HG02571 (cell line): ENCODE data around the gene RAD51B.

Experiments used
- ATAC-seq: cut with Tn5 transposase; IDR thresholded peaks from one replicate; pipeline ENCODE4 v1.9.1; 2021; ENCODE audit warnings: mild to moderate bottlenecking, moderate library complexity; ENCODE audit not compliant: unreplicated experiment

Gene RAD51B

DNA sequence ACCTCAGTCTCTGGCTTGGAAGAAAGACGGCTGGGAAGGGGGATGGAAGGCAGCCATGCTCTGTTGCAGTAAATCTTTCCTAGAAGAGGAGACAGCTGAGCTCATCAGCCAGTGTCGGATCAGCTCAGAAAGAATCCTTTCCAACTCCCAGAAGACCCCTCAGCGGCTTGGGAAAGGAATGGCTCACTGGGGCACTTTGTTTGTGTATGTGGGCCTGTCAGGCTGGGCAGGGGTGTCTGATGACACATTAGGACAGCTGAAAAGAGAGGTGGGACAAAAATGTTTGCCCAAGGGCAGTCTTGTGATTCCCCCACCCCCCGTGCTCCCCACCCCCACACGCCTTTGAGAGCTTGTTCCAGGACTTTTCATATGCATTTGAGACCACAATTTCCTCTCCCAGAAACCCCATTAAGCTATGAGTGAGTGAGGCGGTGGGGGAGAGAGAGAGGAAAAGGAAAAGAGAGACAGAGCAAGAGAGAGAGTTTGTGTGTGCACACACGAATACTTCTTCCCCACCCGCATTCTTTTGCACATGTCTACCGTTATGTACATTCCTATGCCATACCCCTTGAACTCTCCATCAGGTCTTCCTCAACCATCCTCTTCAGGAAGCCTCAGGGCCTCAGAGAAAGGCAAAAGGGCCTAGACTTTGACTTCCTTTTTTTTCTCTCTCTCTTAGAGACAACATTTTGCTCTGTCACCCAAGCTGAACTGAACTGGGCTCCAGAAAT, 774.4 kb downstream of the RAD51B start:
- ATAC-seq = no peak

DNA sequence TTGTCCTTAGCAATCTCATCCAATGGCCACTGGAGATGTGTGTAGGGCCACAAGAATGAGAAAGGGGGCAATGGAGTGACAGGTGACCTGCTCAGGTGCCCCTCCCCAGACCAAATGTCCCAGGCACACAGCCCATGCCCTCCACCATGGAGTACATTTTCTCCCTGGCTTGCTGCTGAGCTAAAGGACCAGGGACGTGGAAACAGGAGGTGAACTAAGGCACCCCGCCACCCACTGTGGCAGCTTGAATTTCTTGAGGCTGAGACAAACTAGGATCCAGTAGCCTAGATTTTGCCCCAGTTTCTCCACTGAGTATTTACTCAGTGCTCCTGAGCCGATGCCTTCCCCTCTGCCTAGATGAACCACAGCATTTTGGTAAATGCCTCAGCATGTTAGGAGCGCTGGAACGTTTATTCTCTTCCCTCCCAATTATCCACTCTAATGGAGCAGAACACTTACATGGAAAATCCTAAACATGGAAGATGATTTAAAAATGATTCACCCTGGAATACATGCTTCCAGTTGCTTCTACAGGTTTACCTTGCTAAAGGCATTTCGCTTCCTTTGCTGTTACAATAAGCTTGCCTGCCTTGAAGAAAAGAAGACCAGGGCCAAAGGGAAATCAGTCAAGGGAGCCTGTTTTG, 775.3 kb downstream of the RAD51B start:
- ATAC-seq = no peak

DNA sequence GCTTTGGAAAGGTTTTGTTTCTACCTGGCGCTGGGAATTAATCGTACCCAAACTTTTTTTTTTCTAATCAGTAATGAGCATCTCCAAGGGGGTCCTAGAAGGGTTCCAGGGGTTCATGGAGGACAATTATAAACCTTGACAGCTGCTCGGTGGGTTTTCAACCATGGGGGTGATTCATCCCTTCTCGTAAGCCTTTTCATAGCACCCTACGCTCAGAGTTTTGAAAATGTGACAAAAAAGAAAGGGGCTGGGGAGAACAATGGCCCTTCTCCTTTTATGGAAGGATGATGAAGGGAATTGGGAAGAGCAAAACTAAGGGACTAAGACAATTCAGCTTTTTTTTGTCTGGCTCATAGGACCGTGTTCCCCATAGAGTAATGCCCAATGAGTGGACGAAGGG, 776.6 kb downstream of the RAD51B start:
- no peak for ATAC-seq

DNA sequence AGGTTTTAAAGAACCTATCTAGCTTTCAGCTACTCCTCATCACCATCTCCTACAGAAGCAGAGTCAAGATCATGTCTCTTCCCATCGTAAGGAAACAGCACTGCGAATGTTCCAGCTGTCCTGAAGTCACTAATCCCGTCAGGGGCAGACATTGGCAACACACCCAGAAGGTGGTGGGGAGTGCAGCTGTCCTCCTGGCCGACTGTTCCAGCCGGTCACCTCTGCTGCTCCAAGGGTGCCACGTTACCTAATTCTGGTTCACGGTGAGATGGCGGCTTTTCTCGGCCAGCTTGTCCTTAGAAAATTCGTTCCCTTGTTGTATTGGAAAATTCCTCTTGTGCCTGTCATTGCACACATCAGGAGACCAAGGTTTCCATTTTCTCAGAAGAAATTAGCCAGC, 777.1 kb downstream of the RAD51B start:
- ATAC-seq = no peak

DNA sequence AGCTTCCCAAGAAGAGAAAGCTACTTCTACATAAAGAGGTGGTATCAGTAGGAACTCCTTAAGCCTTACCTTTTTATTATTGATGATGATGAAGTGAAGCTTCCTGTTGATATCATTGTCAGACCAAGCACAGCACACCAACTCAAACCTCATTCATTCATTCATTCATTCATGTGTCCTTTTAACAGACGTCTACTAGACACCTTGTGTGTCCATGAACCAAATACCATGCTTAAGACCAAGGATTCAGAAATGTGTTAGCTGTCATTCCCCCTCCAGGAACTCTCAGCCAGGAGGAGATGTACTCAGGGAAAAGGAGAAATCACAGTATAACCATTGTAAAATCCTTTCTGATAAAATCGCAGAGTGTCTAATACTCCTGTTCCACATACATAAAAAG, 778.5 kb downstream of the RAD51B start:
- no peak for ATAC-seq

DNA sequence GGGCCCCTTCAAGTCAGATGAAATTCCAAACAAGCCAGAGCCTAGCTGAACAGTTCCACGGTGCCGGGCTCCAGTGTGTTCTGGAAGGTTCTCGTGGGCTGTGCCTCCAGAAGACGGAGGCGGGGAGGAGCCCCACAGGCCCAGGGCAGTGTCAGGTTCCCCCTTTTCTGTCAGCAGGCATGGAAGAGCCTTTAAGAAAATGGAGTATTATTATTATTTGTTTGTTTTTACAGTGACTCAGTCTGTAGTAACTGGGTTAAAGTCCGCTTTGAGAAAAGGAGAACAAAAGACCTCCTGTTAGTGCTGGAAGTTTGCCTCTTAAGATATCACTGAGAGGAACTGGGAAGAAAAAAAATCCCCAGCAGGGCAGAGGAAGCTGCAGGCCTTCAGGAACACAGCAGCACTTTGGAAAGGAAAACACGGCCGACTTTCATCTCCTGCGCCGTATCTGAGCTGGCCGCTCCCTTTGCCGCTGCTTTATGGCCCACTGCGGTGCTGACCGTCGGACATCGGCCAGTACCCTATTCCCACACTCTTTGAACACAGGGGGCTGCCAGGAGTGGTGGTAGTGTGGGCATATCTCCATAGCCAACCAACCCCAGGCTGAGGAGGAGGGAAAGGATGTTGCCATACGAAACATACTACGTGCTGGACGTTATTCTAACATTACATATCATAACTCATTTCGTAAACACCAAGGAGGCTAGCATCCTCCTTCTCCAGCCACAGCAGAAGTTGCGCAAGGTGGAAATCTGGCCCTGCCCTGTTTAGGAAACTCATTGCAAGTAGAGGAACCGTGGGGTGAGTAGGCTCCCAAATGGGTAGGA, 779.3 kb downstream of the RAD51B start:
- no peak for ATAC-seq

DNA sequence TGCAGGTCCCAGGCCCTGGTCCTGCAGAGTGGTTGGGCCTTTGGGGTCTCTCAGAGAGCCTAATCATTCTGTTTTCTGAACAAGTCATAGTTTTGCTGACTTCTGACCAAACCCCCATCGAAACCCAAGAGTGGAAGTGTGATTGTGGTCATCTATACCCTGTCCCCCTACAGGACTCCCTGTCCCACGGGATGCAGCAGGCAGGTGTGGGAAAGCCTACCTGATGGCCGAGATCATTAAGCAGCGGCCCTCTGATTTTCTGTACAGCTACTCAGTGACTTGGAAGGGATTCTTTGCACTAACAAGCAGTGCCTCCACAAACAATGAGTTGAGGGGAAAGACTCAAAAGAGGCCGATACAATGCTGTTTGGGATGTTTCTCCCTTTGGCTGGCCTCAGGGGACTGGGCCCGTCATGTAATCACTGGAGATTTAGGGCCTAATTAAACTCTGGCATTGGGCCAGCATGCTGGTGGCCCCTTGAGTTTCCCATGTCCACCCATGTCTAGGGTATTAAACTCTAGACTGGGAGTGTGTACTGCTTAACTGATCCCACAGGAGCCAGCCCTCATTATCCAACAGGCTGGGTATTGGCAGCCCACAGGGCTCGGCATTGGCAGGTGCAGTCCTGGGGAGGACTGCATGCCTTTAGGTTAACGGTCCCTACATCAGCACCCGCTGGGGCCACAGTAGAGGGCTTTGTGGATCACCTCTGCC, 780.5 kb downstream of the RAD51B start:
- no peak for ATAC-seq

DNA sequence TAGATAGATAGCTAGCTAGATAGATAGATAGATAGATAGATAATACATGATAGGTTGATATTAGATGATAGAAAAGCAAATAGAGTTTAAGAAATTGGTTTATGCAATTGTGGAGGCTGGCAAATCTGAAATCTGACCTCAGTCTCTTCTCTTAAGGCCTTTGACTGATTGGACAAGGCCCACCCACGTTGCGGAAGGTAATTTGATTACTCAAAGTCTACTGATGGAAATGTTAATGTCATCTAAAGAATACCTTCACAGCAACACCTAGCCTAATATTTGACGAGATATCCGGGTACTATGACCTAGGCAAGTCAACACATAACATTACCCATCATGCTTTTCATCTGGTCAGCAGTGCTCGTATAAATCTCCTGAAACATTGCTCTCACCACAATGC, 782.9 kb downstream of the RAD51B start:
- ATAC-seq = no peak

DNA sequence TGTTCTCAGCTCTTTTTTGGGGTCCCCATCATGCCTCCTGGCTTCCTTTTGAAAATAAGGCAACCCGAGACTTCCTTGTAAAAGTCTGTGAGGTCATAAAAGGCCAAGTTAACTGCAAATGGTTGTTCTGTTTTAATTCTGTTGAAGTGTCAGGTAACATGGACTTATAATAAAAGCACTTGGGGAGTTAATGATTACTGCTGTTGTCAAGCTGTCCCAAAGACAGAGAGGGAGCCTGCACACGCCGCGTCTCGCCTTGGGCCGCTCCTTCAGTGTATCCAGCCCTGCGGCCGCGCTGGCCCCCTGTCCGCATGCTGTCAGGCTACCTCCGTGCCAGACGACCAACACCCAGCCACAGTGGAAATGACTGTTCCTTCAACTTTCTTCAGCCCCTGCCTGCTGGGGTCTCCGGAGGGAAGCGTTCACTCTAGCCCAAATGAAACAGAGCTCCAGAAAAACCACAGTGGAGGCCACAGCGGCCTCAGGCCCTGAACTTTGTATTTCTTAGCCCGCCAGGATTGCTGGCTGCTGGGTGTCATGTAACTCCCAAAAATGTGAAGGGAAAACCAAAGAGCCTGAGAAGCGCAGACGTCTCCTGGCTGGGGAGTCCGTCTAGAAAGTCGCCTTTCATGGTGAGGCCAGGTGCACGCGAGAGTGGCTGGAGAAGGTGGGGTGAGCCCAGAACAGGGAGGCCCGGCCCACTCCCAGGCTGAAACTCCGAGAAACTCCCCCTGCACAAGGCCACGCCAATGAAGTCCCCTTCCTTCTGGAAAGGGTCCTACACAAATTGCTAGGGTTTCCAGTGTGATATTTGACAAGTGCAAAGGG, 784.2 kb downstream of the RAD51B start:
- no peak for ATAC-seq

DNA sequence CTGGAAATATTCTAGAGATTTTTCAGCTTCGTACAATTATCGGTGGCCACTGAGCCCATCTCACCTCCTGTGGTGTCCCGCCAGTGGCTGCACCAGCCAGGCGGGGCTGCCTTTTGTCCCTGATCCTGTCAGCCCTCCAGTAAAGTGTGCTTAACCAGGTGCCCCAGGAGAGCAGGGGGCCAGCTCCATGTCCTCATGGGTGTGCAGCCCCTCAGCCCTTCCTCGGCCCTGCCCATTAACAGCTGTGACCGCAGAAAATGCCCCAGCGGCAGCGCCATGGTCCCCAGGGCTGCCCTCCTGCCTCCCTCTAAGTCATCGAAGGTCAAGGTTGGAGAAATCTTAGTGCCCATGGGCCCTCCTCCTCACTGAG, 784.8 kb downstream of the RAD51B start:
- ATAC-seq = no peak

DNA sequence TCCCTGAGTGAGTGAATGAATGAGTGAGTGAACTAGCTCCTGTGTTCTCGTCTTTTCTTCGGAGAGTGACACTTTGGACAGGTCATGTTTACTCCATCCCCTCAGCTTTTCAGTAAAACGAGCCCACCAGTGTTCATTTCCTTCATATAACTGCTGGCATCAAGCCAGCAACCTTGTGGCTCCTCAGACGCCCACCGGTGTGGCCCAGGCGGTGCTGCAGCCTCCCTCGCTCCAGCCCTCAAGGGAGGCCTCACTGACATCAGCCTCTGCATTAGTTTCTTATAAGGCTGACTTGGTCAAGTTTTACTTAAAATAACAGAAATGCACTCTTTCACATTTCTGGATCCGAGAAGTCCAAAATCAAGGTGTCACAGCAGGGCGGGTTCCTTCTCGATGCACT, 785.2 kb downstream of the RAD51B start:
- ATAC-seq = no peak

DNA sequence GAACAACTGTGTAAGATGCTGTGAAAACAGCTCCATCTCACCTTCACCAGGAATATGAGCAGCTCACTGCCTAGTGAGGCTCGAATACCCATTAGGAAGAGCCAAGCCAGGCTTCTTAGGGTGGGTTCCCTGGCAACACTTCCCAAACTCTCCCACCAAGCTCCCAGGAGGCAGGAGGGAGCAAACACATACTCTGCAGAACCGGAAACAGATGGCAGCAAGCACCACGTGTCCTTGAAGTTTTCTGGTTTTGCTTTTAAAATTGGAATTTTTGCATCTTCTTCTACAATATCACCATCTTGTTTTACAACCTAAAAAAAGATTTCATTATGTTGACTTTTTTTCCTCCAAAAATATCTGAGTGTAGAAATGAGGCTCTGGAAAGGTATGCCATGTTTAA, 786.6 kb downstream of the RAD51B start:
- ATAC-seq = no peak

DNA sequence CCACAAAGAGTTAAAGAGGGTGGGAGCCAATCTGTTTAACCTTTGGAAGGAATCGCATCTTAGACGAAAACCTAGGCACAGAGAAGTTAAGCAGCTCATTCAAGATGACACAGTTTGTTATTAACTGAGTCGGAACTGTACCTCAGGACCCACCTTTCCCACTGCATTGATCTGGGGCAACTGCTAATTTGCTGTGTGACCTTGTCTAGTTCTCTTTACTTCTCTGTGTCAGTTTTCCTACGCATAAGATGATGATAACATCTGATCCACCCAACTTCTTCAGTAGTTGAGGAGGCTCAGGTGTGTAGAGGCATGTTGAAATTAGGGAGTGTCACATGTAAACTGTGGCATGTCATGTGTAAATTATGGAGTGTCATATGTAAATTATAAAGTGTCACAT, 787.1 kb downstream of the RAD51B start:
- ATAC-seq = no peak

DNA sequence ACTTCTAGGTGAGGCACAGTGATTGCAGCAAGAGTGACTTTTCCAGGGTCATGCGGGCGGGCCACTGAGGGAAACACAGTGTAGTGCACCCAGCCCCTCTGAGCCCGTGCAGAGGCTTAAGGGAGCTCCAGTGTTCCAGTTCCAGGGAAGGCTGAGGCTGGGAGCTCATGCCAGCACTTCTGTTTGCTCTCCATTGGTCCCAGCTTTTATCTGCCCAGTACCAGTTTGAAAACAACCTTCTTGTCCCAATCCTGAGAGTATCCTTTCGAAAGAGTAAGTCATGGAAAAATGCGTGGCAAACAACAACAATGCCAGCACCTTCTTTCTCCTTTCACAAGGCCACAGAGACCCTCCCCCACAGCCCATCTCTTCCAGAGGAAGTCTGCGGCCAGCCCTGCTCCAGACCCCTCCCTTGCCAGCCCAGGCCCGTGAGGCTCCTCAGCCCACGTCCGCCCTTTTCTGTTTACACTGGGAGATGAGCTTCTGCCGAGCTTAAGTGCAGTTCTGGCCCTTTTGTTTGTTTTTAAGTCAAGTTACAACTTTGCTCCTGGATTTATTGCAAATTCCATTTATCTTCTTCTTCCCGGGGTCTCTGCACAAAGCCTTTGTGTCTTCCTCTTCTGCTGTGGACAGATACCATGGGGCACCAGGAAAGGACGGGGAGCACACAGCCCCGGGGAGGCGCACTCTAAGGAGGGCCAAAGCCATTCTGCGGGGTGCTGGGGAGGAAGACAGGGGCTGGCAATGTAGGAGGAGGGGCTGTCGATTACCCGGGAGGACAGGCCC, 787.7 kb downstream of the RAD51B start:
- no peak for ATAC-seq

DNA sequence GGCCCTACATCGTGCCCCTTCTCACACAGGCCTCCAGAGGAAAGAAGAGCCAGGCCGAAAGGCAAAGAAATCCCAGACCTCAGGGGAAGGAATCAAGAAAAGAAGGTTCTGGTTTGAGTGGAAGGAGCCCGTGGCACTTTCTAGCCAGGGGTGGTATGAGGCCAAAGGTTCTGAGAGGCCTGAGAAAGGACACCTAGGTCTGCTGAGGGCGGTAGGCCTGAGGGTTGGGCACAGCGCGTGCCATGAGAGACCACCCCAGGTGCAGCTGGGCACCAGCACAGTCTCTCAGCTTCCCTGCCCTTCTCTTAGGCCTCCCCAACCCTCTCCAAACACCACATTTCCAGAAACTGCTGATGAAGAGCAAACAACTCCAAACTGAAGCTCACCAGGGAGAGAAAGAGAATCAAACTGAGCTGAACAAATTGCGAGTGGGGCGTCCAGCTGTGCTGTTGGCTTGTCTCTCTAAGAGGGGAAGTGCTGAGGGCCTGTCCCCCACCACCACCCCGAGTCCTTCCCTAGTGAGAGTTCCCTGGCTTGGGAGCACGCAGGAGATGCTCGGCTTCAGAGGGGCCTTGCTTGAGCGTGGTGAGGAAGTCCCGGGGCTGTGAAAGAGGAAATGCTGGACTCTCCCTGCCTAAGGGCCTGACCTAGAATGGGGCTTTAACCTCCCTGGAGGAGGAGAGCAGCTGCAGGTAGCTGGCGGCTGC, 788.4 kb downstream of the RAD51B start:
- ATAC-seq = no peak

DNA sequence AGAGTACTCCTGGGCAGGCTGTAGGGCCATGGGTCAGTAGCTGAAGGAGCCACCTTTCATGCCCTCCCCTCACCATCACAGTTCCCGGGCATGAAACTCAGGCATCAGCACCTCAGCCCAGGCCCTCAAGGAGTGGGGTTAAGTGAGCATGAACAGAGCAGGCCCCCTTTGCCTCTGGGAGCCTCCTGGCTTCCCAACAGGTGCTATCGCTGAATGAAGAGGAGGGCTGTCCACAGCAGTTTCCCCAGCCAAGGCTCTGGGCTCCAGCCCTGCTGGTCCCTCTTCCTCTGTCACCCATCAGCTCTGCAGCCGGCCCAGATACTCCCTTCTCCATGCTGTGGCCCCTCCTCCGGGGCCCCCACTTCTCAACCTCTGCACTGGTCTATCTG, 789.0 kb downstream of the RAD51B start:
- no peak for ATAC-seq

DNA sequence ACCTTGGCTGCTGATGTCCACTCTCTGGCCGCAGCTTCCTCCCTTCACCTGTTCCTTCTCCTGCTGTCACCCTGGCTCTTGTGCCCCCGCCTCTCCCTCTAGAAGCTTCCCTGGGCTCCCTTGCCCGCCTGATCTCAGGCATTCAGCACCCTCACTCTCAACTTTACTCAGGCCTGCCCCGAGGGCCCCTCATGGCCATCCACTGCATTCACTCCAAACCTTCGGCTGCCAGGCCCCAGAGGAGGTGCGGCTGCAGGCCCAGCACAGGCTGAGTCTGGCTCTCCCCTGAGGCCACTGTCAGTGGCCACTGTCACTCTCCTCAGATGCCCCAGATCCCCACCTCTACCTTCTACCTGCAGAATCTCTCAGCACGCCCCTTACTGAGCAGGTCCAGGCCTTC, 789.4 kb downstream of the RAD51B start:
- no peak for ATAC-seq

DNA sequence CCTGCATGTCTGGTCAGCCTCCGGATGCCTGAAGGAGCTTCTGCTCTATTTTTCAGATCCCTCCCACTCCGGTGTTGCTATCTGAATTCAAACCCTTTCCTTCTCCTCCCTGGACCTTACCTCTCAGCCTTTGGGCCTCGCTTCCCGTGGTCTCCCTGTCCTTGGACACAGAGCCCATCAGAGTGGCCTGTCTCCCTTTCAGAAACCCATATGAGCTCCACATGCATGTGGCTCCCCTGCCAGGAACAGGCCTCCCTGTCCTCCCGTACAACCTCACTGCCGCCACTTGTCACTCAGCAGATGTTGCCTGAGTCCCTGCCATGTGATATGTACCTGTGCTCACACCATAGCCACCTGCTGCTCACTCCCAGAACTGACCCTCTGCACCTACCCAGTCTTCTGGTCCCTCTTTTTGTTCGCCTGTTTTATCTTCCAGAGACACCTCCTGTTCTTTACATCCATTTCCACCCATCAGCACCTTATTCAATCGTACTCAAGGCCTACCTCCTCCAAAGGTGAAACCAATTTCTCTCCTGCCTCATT, 790.7 kb downstream of the RAD51B start:
- no peak for ATAC-seq

DNA sequence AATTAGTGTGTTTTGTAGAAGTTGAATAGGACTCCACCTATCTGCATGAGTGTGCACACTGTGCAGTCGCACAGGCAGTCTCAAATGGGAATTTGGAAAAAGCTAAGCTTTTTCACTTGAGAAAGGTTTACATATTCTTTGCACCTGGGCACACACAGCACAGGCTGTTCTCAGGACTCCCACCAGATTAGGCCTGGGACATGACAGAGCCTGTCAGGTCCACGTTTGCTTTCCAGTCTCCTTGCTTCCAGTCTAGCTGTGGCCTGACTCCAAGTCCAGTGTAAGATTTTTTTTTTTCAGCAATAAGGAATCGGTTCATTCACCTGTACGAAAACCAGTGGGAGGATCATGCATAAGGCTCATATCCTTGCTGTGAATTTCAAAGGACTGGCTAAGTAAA, 792.0 kb downstream of the RAD51B start:
- no peak for ATAC-seq
